ENCODE data around the gene BACE2.

GRCh38 chr21:41199123-41199522 is 31.2 kb downstream of the BACE2 start:
- TF ChIP-seq POLR2A (IDR thresholded peaks at IDR 0.05; ENCODE audit: low read depth, low read length) (no peak), CTCF (conservative IDR thresholded peaks at IDR 0.05; ENCODE audit: low read depth, low read length) (no peak), SMC3 (IDR thresholded peaks at IDR 0.05; ENCODE audit: low read depth, low read length) (no peak), RAD21 (IDR thresholded peaks at IDR 0.05; ENCODE audit: low read length) (no peak), MXI1 (IDR thresholded peaks at IDR 0.05; ENCODE audit: borderline replicate concordance, low read depth, low read length) (no peak), RFX5 (IDR thresholded peaks at IDR 0.05; ENCODE audit: low read depth, low read length) (no peak), RCOR1 (IDR thresholded peaks at IDR 0.05; ENCODE audit: insufficient replicate concordance, low read length) (no peak), FOS (IDR thresholded peaks at IDR 0.05; ENCODE audit: low read depth, low read length) (no peak), CEBPB (IDR thresholded peaks at IDR 0.05; ENCODE audit: low read depth, low read length) (no peak), MAFK (IDR thresholded peaks at IDR 0.05; ENCODE audit: low read depth, low read length) (no peak), NFE2L2 (IDR thresholded peaks at IDR 0.05; ENCODE audit: low read depth, low read length) (no peak), CHD1 (IDR thresholded peaks at IDR 0.05; ENCODE audit: low read depth, low read length) (no peak)

Measured in IMR-90 (cell line).